HCT116 (cell line): Measurements from ENCODE around the gene CPHXL2. TPM values are rescaled to one million over a fixed set of nuclear protein-coding genes. Genes with fewer than 3 reads are reported as not detected.
A peak's percentile ranks its signal among the peaks of the same experiment; 100 is the strongest.

Experiments
- ATAC-seq: fragments of 200-7000 bp; cut with Tn5 transposase; 2 replicates; pipeline ENCODE4 v1.9.1; 2020; ENCODE audit warnings: mild to moderate bottlenecking, moderate library complexity
- BruUV-seq: library from RNA; stranded (reverse); fragments of 400-500 nt; replicated peaks from 2 replicates; lab custom pipeline; 2021; lab: Mats Ljungman, UMichigan
- CTCF ChIA-PET: fragments of 300-600 bp; sonication (Branson Sonifier 250); formaldehyde crosslinking; loops from one replicate; lab custom pipeline; 2021; ENCODE audit warnings: antibody characterized with exemption; lab: Charles Lee
- POLR2A ChIA-PET: fragments of 300-600, 350-600 bp; sonication (Branson Sonifier 250); formaldehyde crosslinking; loops from one replicate; lab custom pipeline; 2021; ENCODE audit warnings: antibody characterized with exemption; lab: Charles Lee
- RAD21 ChIA-PET, 2 experiments: fragments of 300-600 bp; sonication (Branson Sonifier 250); formaldehyde crosslinking; loops; one replicate each; lab custom pipeline; 2023; ENCODE audit warnings: low total read pairs in 2 of 2; ENCODE audit not compliant: uncharacterized antibody in 2 of 2, unreplicated experiment in 2 of 2, low non-redundant PET in 1 of 2; lab: Charles Lee
- DNase-seq: peaks from one replicate; pipeline ENCODE4 v3.0.0-alpha.2; 2010; ENCODE audit warnings: low read depth, low spot score
- H2AFZ ChIP-seq: fragments of 200-600 bp; shearing (Covaris generic), sonication (generic); 2 replicates; pipeline ENCODE4 v1.6.1; 2017; ENCODE audit warnings: low read depth, mixed run types, mixed read lengths, antibody characterized with exemption, low read length; ENCODE audit not compliant: poor library complexity, severe bottlenecking
- H3K27ac ChIP-seq: 2 replicates; pipeline ENCODE4 v1.5.1; 2012; ENCODE audit warnings: low read depth, low read length
- H3K27me3 ChIP-seq: fragments of 200-600 bp; sonication (generic); 2 replicates; pipeline ENCODE4 v1.6.1; 2016; ENCODE audit warnings: mixed run types, low read length, mixed read lengths; ENCODE audit not compliant: insufficient read depth
- H3K36me3 ChIP-seq, 2 experiments: fragments of 200-500 bp in 1 of 2; fragments of 200-600 bp in 1 of 2; sonication (Bioruptor generic) in 1 of 2; sonication (generic) in 1 of 2; 2 replicates each; pipeline versions ENCODE4 v1.5.1 to v1.6.1; 2014 to 2016; ENCODE audit warnings: low read length in 2 of 2, inconsistent platforms in 1 of 2, mixed read lengths in 1 of 2, mixed run types in 1 of 2; ENCODE audit not compliant: insufficient read depth in 2 of 2, control insufficient read depth in 1 of 2
- H3K4me1 ChIP-seq, 2 experiments: fragments of 200-600 bp in 1 of 2; sonication (generic) in 1 of 2; 2 replicates each; pipeline versions ENCODE4 v1.5.1 to v1.6.1; 2012 to 2017; ENCODE audit warnings: low read length in 2 of 2, inconsistent platforms in 1 of 2, mild to moderate bottlenecking in 1 of 2, mixed read lengths in 1 of 2, mixed run types in 1 of 2, moderate library complexity in 1 of 2; ENCODE audit not compliant: insufficient read depth in 2 of 2, control insufficient read depth in 1 of 2
- H3K4me2 ChIP-seq: fragments of 200-600 bp; sonication (generic); 2 replicates; pipeline ENCODE4 v1.6.1; 2017; ENCODE audit warnings: mixed run types, low read length, mixed read lengths
- H3K4me3 ChIP-seq, 2 experiments: fragments of 200-600 bp in 1 of 2; sonication (generic) in 1 of 2; replicated peaks in 1 of 2; 2 replicates each; pipeline ENCODE4 v1.5.1; 2011 to 2016; ENCODE audit warnings: low read length in 2 of 2, control low read depth in 1 of 2, low read depth in 1 of 2, mild to moderate bottlenecking in 1 of 2, mixed read lengths in 1 of 2, mixed run types in 1 of 2
- H3K79me2 ChIP-seq: fragments of 200-600 bp; sonication (generic); 2 replicates; pipeline ENCODE4 v1.6.1; 2017; ENCODE audit warnings: mild to moderate bottlenecking, mixed run types, low read length, moderate library complexity, mixed read lengths; ENCODE audit not compliant: insufficient read depth
- H3K9ac ChIP-seq: fragments of 200-600 bp; sonication (generic); 2 replicates; pipeline ENCODE4 v1.6.1; 2016; ENCODE audit warnings: low read length, mixed read lengths
- H3K9me2 ChIP-seq: fragments of 200-600 bp; sonication (generic), shearing (Covaris generic); 2 replicates; pipeline ENCODE4 v1.6.1; 2017; ENCODE audit warnings: mixed run types, mild to moderate bottlenecking, moderate library complexity; ENCODE audit not compliant: insufficient read depth
- H3K9me3 ChIP-seq, 2 experiments: fragments of 200-500 bp in 1 of 2; fragments of 200-600 bp in 1 of 2; sonication (Bioruptor generic) in 1 of 2; sonication (generic) in 1 of 2; 2 replicates each; pipeline ENCODE4 v1.6.1; 2014 to 2017; ENCODE audit warnings: low read length in 2 of 2, mixed read lengths in 2 of 2, inconsistent platforms in 1 of 2, low read depth in 1 of 2, mild to moderate bottlenecking in 1 of 2, mixed run types in 1 of 2, moderate library complexity in 1 of 2; ENCODE audit not compliant: control insufficient read depth in 1 of 2, insufficient read depth in 1 of 2
- H4K20me1 ChIP-seq: fragments of 200-600 bp; sonication (generic), shearing (Covaris generic); 2 replicates; pipeline ENCODE4 v1.6.1; 2017; ENCODE audit warnings: mixed run types, mild to moderate bottlenecking, moderate library complexity; ENCODE audit not compliant: insufficient read depth
- CEBPB ChIP-seq: IDR thresholded peaks from 2 replicates; pipeline ENCODE4 v1.6.1; 2012; ENCODE audit warnings: low read depth
- CTCF ChIP-seq, 3 experiments: fragments of 200-600 bp in 1 of 3; sonication (generic) in 1 of 3; IDR thresholded peaks in 2 of 3; conservative IDR thresholded peaks in 1 of 3; 2 replicates each; pipeline ENCODE4 v1.5.1; 2012 to 2017; ENCODE audit warnings: low read depth in 2 of 3, low read length in 2 of 3, antibody characterized with exemption in 1 of 3, borderline replicate concordance in 1 of 3, control low read depth in 1 of 3, mild to moderate bottlenecking in 1 of 3, mixed read lengths in 1 of 3, mixed run types in 1 of 3, moderate library complexity in 1 of 3; ENCODE audit not compliant: insufficient read depth in 1 of 3
- EGR1 ChIP-seq: IDR thresholded peaks from 2 replicates; pipeline ENCODE4 v1.6.1; 2012; ENCODE audit warnings: low read depth
- EZH2phosphoT487 ChIP-seq: fragments of 200-600 bp; IDR thresholded peaks from 2 replicates; pipeline ENCODE4 v1.6.1; 2018; ENCODE audit warnings: antibody characterized with exemption, borderline replicate concordance
- FOSL1 ChIP-seq: IDR thresholded peaks from 2 replicates; pipeline ENCODE4 v1.6.1; 2012; ENCODE audit warnings: low read depth
- SP1 ChIP-seq: IDR thresholded peaks from 2 replicates; pipeline ENCODE4 v1.6.1; 2012; ENCODE audit warnings: low read depth
- intact Hi-C: fragments of 100-400 bp; cut with micrococcal nuclease; formaldehyde crosslinking; loops from 2 replicates; pipeline ENCODE4 v1.10.0; 2022
- total RNA-seq: library from RNA; stranded (reverse); gene quantifications from one replicate; pipeline ENCODE4 v1.2.1, GENCODE V29; 2021; ENCODE audit not compliant: unreplicated experiment

CPHXL2 gene
- total RNA-seq, 1 experiment from 2014 or later, result not detected

GRCh38 chr16:75626806-75627205 is 50.0 kb downstream of the CPHXL2 start:
- Histone ChIP-seq H3K9me3 (no peaks in the 10 kb centered on the region), H3K9me2 (no peaks in the 10 kb centered on the region), H4K20me1 (0 out of 2 replicates have a peak, but pooled peaks cover 5% of the 10 kb centered on the region), H3K36me3 (peaks cover 30 to 57% of the 10 kb centered on the region in 2 experiments), H3K27ac (no peak overlapping the region), H3K4me3 (no peak overlapping the region), H2AFZ (no peak overlapping the region), H3K9ac (no peak overlapping the region), H3K79me2 (peaks cover 9% of the 10 kb centered on the region), H3K4me1 (peaks cover 4 to 12% of the 10 kb centered on the region in 2 experiments; a peak in 3 of 4 replicates), H3K27me3 (no peaks in the 10 kb centered on the region), H3K4me2 (no peak overlapping the region)
- DNase-seq (no peak), ATAC-seq (no peak)
- intact Hi-C loops, result no loop called here
- CTCF ChIA-PET, result interaction anchor here (1.6 kb wide), 1 partner anchor 1545 kb away, joined by 3 read pairs; no protein-coding TSS in a partner anchor
- BruUV-seq, result no TSS peak
- POLR2A ChIA-PET, result no interaction called here
- RAD21 ChIA-PET, result no interaction called here
- TF ChIP-seq EZH2phosphoT487, result no peak
- TF ChIP-seq SP1, result no peak

GRCh38 chr16:75624921-75625334 is 51.9 kb downstream of the CPHXL2 start:
- peaks cover 8 to 19% of the 10 kb centered on the region in 2 experiments for H3K4me1 ChIP-seq
- CTCF ChIA-PET, result no interaction called here

More at GRCh38 chr16:75624921-75625334, 51.9 kb downstream of the CPHXL2 start:
- no peak overlapping the region for H3K4me3 ChIP-seq
- no peaks in the 10 kb centered on the region for H3K9me2 ChIP-seq
- H3K36me3 ChIP-seq, result peaks cover 22 to 42% of the 10 kb centered on the region in 2 experiments
- TF ChIP-seq FOSL1 (0 out of 2 replicates have a peak, but pooled peaks have one; percentile 9), CEBPB (peak; percentile 74), CTCF (IDR thresholded peaks at IDR 0.05 in 2 of 3, conservative IDR thresholded peaks at IDR 0.05 in 1 of 3; ENCODE audit: borderline replicate concordance in 1 of 3, insufficient read depth in 1 of 3, low read depth in 2 of 3, low read length in 2 of 3) (no peak), EGR1 (no peak)
- DNase-seq (no peak), ATAC-seq (no peak)
- no peak overlapping the region for H3K27ac ChIP-seq
- no peak overlapping the region for H3K9ac ChIP-seq
- peaks cover 9% of the 10 kb centered on the region for H3K79me2 ChIP-seq
- RAD21 ChIA-PET, result no interaction called here
- no peaks in the 10 kb centered on the region for H3K9me3 ChIP-seq
- intact Hi-C loops, result loop anchor here (5.0 kb wide), 3 partner anchors 68 to 428 kb away; partner anchors contain the start of gene TMEM231
- POLR2A ChIA-PET, result no interaction called here
- no peak overlapping the region for H3K4me2 ChIP-seq
- H3K27me3 ChIP-seq, result no peaks in the 10 kb centered on the region
- no peak overlapping the region for H2AFZ ChIP-seq
- H4K20me1 ChIP-seq, result 0 out of 2 replicates have a peak, but pooled peaks cover 5% of the 10 kb centered on the region
- no TSS peak for BruUV-seq
